ENCODE data around the gene FBXO28.

GRCh38 chr1:224170748-224171478 lies 57.0 kb downstream of the FBXO28 start:
- TF ChIP-seq CTCF (IDR thresholded peaks at IDR 0.05) (peak in 5 of 6 experiments; percentile 46 to 66 (median 51)), POLR2A (IDR thresholded peaks at IDR 0.05) (no peak)

All from esophagus squamous epithelium (tissue), 4 donors.